Right lobe of liver (tissue), 6 donors: Measurements from ENCODE around the gene PKD1. TPM values are rescaled to one million over a fixed set of nuclear protein-coding genes. Genes with fewer than 3 reads are reported as not detected.

Source experiments
- ATAC-seq, 4 donors: fragments of 200-7000 bp; cut with Tn5 transposase; one replicate each; pipeline ENCODE4 v1.9.1; 2020; ENCODE audit warnings: mild to moderate bottlenecking in 4 of 4, moderate library complexity in 4 of 4
- DNase-seq, 3 donors: peaks; one replicate each; pipeline ENCODE4 v3.0.0-alpha.2; 2020
- H3K27ac ChIP-seq, 3 donors: fragments of 200-600 bp; one replicate each; pipeline ENCODE4 v1.8.0; 2022
- H3K27me3 ChIP-seq, 2 donors: fragments of 200-600 bp; one replicate each; pipeline ENCODE4 v1.8.0; 2022
- H3K36me3 ChIP-seq, 4 donors: fragments of 200-600 bp; sonication (generic) in 1 of 4; one replicate each; pipeline versions ENCODE4 v1.5.1 to v1.8.0; 2017 to 2022; ENCODE audit warnings: control low read depth in 1 of 4
- H3K4me1 ChIP-seq, 4 donors: fragments of 200-600 bp; sonication (generic) in 1 of 4; one replicate each; pipeline versions ENCODE4 v1.5.1 to v1.8.0; 2017 to 2022; ENCODE audit warnings: control low read depth in 1 of 4
- H3K4me3 ChIP-seq, 3 donors: fragments of 200-600 bp; one replicate each; pipeline ENCODE4 v1.8.0; 2022
- H3K9me3 ChIP-seq, 4 donors: fragments of 200-600 bp; sonication (generic) in 1 of 4; one replicate each; pipeline versions ENCODE4 v1.5.1 to v1.8.0; 2017 to 2022; ENCODE audit warnings: control low read depth in 1 of 4
- CTCF ChIP-seq, 4 donors: fragments of 200-600 bp in 3 of 4; fragments of 450-650 bp in 1 of 4; IDR thresholded peaks; one replicate each; pipeline versions ENCODE4 v1.5.1 to v1.8.0; 2016 to 2022; ENCODE audit warnings: antibody characterized with exemption in 4 of 4, mild to moderate bottlenecking in 2 of 4
- POLR2A ChIP-seq: fragments of 450-650 bp; IDR thresholded peaks from one replicate; pipeline ENCODE4 v1.6.1; 2017; ENCODE audit warnings: antibody characterized with exemption, mild to moderate bottlenecking
- WGBS: methylation state at CpG from one replicate; pipeline ENCODE4 v1.1.6; 2018; ENCODE audit warnings: low coverage, low lambda C conversion rate; ENCODE audit not compliant: insufficient coverage; ENCODE audit errors: missing lambda C conversion rate; 5-methylcytosine and 5-hydroxymethylcytosine counted together
- intact Hi-C, 2 donors: fragments of 100-400 bp; cut with DNase I; formaldehyde crosslinking; loops; one replicate each; pipeline versions ENCODE4 v1.11.2 to v1.14.1; 2022
- total RNA-seq, 6 experiments: library from RNA; depleted of rRNA in 2 of 6; stranded (reverse); fragments of >200 nt in 2 of 6; fragmentation: NEBNext Ultra II Directional in 3 of 6; extraction: Animal tissue kit (Norgen Biotek cat#: 25700) in 3 of 6; gene quantifications; one replicate each; pipeline versions ENCODE4 v1.1.0 to v1.2.4, GENCODE V29; 2016 to 2023
- donor health status: DM: no; HTN: yes; CAD: no.
- donor health status: DM: no; HTN: no; CAD: no.
- donor health status: DM: no; HTN: no; CAD: no.
- donor health status: DM: no; HTN: yes; CAD: no.
- donor health status: DM: no; HTN: yes; CAD: no.

Gene PKD1
- total RNA-seq, 6 experiments from 2014 or later, result 28.5 to 58.2 (median 42.8) TPM

GRCh38 chr16:2057438-2057837 lies 78.3 kb downstream of the PKD1 start:
- Histone ChIP-seq H3K36me3 (peaks cover 0 to 51% (median 5%) of the 10 kb centered on the region in 4 donors), H3K4me3 (no peak overlapping the region), H3K27me3 (no peaks in the 10 kb centered on the region), H3K9me3 (no peaks in the 10 kb centered on the region), H3K4me1 (no peaks in the 10 kb centered on the region), H3K27ac (no peak overlapping the region)
- no peak for TF ChIP-seq CTCF (IDR thresholded peaks at IDR 0.05)
- no peak for TF ChIP-seq POLR2A
- intact Hi-C loops, result no loop called here
- WGBS, result 80% methylated on average over 6 of the region's 10 CpGs
- ATAC-seq (no peak), DNase-seq (no peak)

GRCh38 chr16:2056681-2057407 lies 78.9 kb downstream of the PKD1 start:
- Histone ChIP-seq H3K36me3 (peaks cover 0 to 50% (median 5%) of the 10 kb centered on the region in 4 donors), H3K27me3 (no peaks in the 10 kb centered on the region), H3K4me1 (no peaks in the 10 kb centered on the region), H3K27ac (no peak overlapping the region), H3K9me3 (no peaks in the 10 kb centered on the region), H3K4me3 (no peak overlapping the region)
- WGBS, result 19% methylated on average over 3 of the region's 19 CpGs
- DNase-seq, result peak in 1 of 3 donors; percentile 68
- TF ChIP-seq CTCF (IDR thresholded peaks at IDR 0.05), result peak in 3 of 4 donors; percentile 29 to 44 (median 44)
- no peak for TF ChIP-seq POLR2A
- intact Hi-C loops, result no loop called here
- peak; percentile 37 to 67 (median 47) for ATAC-seq

- TF ChIP-seq CTCF (IDR thresholded peaks at IDR 0.05) (peak; percentile 41 to 74 (median 44)), POLR2A (no peak)
- Histone ChIP-seq H3K27me3 (no peaks in the 10 kb centered on the region), H3K4me1 (no peaks in the 10 kb centered on the region), H3K36me3 (peaks cover 0 to 57% (median 5%) of the 10 kb centered on the region in 4 donors), H3K4me3 (no peak overlapping the region), H3K27ac (no peak overlapping the region), H3K9me3 (no peaks in the 10 kb centered on the region)
- WGBS, result 20% methylated on average over 1 of the region's 15 CpGs
- DNase-seq (peak; percentile 65 to 77 (median 76)), ATAC-seq (peak; percentile 84 to 94 (median 88))
- intact Hi-C loops, result no loop called here
These were observed 79.6 kb downstream of the PKD1 start for GRCh38 chr16:2056077-2056476.

GRCh38 chr16:2054543-2055245 lies 81.0 kb downstream of the PKD1 start:
- Histone ChIP-seq H3K4me3 (no peak overlapping the region), H3K9me3 (no peaks in the 10 kb centered on the region), H3K27ac (no peak overlapping the region), H3K4me1 (no peaks in the 10 kb centered on the region), H3K27me3 (no peaks in the 10 kb centered on the region), H3K36me3 (peaks cover 0 to 56% (median 5%) of the 10 kb centered on the region in 4 donors)
- WGBS, result 50% methylated on average over 3 of the region's 29 CpGs
- TF ChIP-seq CTCF (IDR thresholded peaks at IDR 0.05) (no peak), POLR2A (no peak)
- DNase-seq (no peak), ATAC-seq (peak in 1 of 4 donors; percentile 27)
- intact Hi-C loops, result no loop called here
